ENCODE measurements around the gene ENTREP3. TPM values are rescaled to one million over a fixed set of nuclear protein-coding genes. Genes with fewer than 3 reads are reported as not detected.

ENTREP3 gene
- total RNA-seq, 1 donor from 2014 or later: 51.1 TPM

DNA sequence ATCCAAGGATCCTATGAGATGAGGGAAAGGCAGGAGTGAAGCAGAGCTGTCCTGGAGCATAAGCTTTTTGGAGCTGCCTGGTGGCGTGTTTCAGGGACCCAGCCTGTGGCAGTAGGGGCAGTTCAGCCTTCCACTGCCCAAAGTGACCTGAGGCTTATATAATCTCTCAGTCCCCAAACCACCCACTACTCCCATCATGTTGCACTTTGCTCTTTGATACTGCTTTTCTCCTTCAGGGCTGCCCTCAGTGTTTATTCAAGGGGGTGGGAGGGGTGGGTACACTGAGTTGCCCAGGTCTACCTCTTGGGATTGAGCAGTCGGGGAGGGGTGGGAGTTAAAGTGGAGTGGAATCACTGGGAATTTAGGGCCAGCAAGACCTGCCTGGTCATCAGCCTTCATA, 31.3 kb upstream of the ENTREP3 start:
- H3K36me3 Mint-ChIP-seq (ENCODE audit: low read depth, unreplicated experiment): peaks cover 9% of the 10 kb centered on the region
- Histone ChIP-seq H3K4me3 (ENCODE audit: insufficient read depth, low read depth, low read length) (no peak overlapping the region), H2AFZ (ENCODE audit: low read depth, low read length) (no peak overlapping the region), H3K9me3 (ENCODE audit: insufficient read depth, low read depth, low read length) (no peaks in the 10 kb centered on the region), H3K4me1 (ENCODE audit: insufficient read depth, low read length) (no peaks in the 10 kb centered on the region), H3K79me2 (ENCODE audit: insufficient read depth, low read length) (no peaks in the 10 kb centered on the region), H3K4me2 (ENCODE audit: low read length) (no peak overlapping the region), H3K36me3 (ENCODE audit: insufficient read depth, low read length) (no peaks in the 10 kb centered on the region), H3K27me3 (ENCODE audit: insufficient read depth, low read length) (no peaks in the 10 kb centered on the region), H3K27ac (ENCODE audit: low read depth, low read length) (no peak overlapping the region), H4K20me1 (ENCODE audit: insufficient read depth, low read length) (no peaks in the 10 kb centered on the region), H3K9ac (ENCODE audit: low read length) (no peak overlapping the region)
- H3K4me3 Mint-ChIP-seq (ENCODE audit: unreplicated experiment): no peak overlapping the region
- DNase-seq (ENCODE audit: low read depth) (no peak), FAIRE-seq (no peak)
- H3K4me1 Mint-ChIP-seq (ENCODE audit: low read depth, unreplicated experiment): no peaks in the 10 kb centered on the region
- H3K9me3 Mint-ChIP-seq (ENCODE audit: unreplicated experiment): peaks cover 2% of the 10 kb centered on the region
- H3K27ac Mint-ChIP-seq (ENCODE audit: unreplicated experiment): no peak overlapping the region
- peaks cover 21% of the 10 kb centered on the region for H3K27me3 Mint-ChIP-seq (ENCODE audit: low read depth, unreplicated experiment)
- no peak for TF ChIP-seq EZH2 (IDR thresholded peaks at IDR 0.05; ENCODE audit: insufficient read depth, low read length)
- TF ChIP-seq, protein P1, sequence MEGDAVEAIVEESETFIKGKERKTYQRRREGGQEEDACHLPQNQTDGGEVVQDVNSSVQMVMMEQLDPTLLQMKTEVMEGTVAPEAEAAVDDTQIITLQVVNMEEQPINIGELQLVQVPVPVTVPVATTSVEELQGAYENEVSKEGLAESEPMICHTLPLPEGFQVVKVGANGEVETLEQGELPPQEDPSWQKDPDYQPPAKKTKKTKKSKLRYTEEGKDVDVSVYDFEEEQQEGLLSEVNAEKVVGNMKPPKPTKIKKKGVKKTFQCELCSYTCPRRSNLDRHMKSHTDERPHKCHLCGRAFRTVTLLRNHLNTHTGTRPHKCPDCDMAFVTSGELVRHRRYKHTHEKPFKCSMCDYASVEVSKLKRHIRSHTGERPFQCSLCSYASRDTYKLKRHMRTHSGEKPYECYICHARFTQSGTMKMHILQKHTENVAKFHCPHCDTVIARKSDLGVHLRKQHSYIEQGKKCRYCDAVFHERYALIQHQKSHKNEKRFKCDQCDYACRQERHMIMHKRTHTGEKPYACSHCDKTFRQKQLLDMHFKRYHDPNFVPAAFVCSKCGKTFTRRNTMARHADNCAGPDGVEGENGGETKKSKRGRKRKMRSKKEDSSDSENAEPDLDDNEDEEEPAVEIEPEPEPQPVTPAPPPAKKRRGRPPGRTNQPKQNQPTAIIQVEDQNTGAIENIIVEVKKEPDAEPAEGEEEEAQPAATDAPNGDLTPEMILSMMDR (IDR thresholded peaks at IDR 0.05; ENCODE audit: insufficient read depth, low read depth, low read length): no peak

- peaks cover 9% of the 10 kb centered on the region for H3K36me3 Mint-ChIP-seq (ENCODE audit: low read depth, unreplicated experiment)
- DNase-seq (ENCODE audit: low read depth): no peak
- peaks cover 17% of the 10 kb centered on the region for H3K27me3 Mint-ChIP-seq (ENCODE audit: low read depth, unreplicated experiment)
- no peaks in the 10 kb centered on the region for H3K9me3 ChIP-seq (ENCODE audit: insufficient read depth, low read depth, low read length)
- H3K4me3 ChIP-seq (ENCODE audit: insufficient read depth, low read depth, low read length): no peak overlapping the region
- H3K4me1 ChIP-seq (ENCODE audit: insufficient read depth, low read length): no peaks in the 10 kb centered on the region
- H3K27ac ChIP-seq (ENCODE audit: low read depth, low read length): no peak overlapping the region
- no peaks in the 10 kb centered on the region for H4K20me1 ChIP-seq (ENCODE audit: insufficient read depth, low read length)
- H3K9ac ChIP-seq (ENCODE audit: low read length): no peak overlapping the region
- H3K27me3 ChIP-seq (ENCODE audit: insufficient read depth, low read length): no peaks in the 10 kb centered on the region
- peaks cover 2% of the 10 kb centered on the region for H3K9me3 Mint-ChIP-seq (ENCODE audit: unreplicated experiment)
- no peak for TF ChIP-seq EZH2 (IDR thresholded peaks at IDR 0.05; ENCODE audit: insufficient read depth, low read length)
- TF ChIP-seq, protein P1 (IDR thresholded peaks at IDR 0.05; ENCODE audit: insufficient read depth, low read depth, low read length): no peak
- H2AFZ ChIP-seq (ENCODE audit: low read depth, low read length): no peak overlapping the region
- no peaks in the 10 kb centered on the region for H3K36me3 ChIP-seq (ENCODE audit: insufficient read depth, low read length)
- FAIRE-seq: no peak
- H3K4me2 ChIP-seq (ENCODE audit: low read length): no peak overlapping the region
- H3K4me1 Mint-ChIP-seq (ENCODE audit: low read depth, unreplicated experiment): no peaks in the 10 kb centered on the region
- no peaks in the 10 kb centered on the region for H3K79me2 ChIP-seq (ENCODE audit: insufficient read depth, low read length)
- H3K27ac Mint-ChIP-seq (ENCODE audit: unreplicated experiment): no peak overlapping the region
- H3K4me3 Mint-ChIP-seq (ENCODE audit: unreplicated experiment): no peak overlapping the region
Observed at GRCh38 chr1:155285631-155286044, 30.4 kb upstream of the ENTREP3 start.

- no peak overlapping the region for H3K9ac ChIP-seq (ENCODE audit: low read length)
- H3K36me3 Mint-ChIP-seq (ENCODE audit: low read depth, unreplicated experiment): peaks cover 9% of the 10 kb centered on the region
Observed at GRCh38 chr1:155285063-155285462, 29.8 kb upstream of the ENTREP3 start.

More at GRCh38 chr1:155285063-155285462, 29.8 kb upstream of the ENTREP3 start:
- H3K4me1 Mint-ChIP-seq (ENCODE audit: low read depth, unreplicated experiment): no peaks in the 10 kb centered on the region
- no peak overlapping the region for H3K27ac Mint-ChIP-seq (ENCODE audit: unreplicated experiment)
- no peak overlapping the region for H2AFZ ChIP-seq (ENCODE audit: low read depth, low read length)
- H3K27me3 Mint-ChIP-seq (ENCODE audit: low read depth, unreplicated experiment): peaks cover 12% of the 10 kb centered on the region
- H3K9me3 ChIP-seq (ENCODE audit: insufficient read depth, low read depth, low read length): no peaks in the 10 kb centered on the region
- no peak overlapping the region for H3K4me2 ChIP-seq (ENCODE audit: low read length)
- H3K4me1 ChIP-seq (ENCODE audit: insufficient read depth, low read length): no peaks in the 10 kb centered on the region
- no peak overlapping the region for H3K4me3 ChIP-seq (ENCODE audit: insufficient read depth, low read depth, low read length)
- no peaks in the 10 kb centered on the region for H3K79me2 ChIP-seq (ENCODE audit: insufficient read depth, low read length)
- H3K4me3 Mint-ChIP-seq (ENCODE audit: unreplicated experiment): no peak overlapping the region
- no peak for DNase-seq (ENCODE audit: low read depth)
- no peak overlapping the region for H3K27ac ChIP-seq (ENCODE audit: low read depth, low read length)
- no peaks in the 10 kb centered on the region for H3K27me3 ChIP-seq (ENCODE audit: insufficient read depth, low read length)
- no peaks in the 10 kb centered on the region for H4K20me1 ChIP-seq (ENCODE audit: insufficient read depth, low read length)
- peaks cover 2% of the 10 kb centered on the region for H3K9me3 Mint-ChIP-seq (ENCODE audit: unreplicated experiment)
- FAIRE-seq: no peak
- H3K36me3 ChIP-seq (ENCODE audit: insufficient read depth, low read length): no peaks in the 10 kb centered on the region
- TF ChIP-seq, protein P1 (IDR thresholded peaks at IDR 0.05; ENCODE audit: insufficient read depth, low read depth, low read length): no peak
- no peak for TF ChIP-seq EZH2 (IDR thresholded peaks at IDR 0.05; ENCODE audit: insufficient read depth, low read length)

Data from astrocyte (in vitro differentiated cells and primary cell).